ENCODE results near the gene PIEZO1. TPM values are rescaled to one million over a fixed set of nuclear protein-coding genes. Genes with fewer than 3 reads are reported as not detected.

PIEZO1 gene
- total RNA-seq, 4 donors from 2014 or later, result 101 to 364 (median 121) TPM

GRCh38 chr16:88806491-88807111 is 21.6 kb upstream of the PIEZO1 start:
- TF ChIP-seq CTCF (IDR thresholded peaks at IDR 0.05; ENCODE audit: low read depth), result no peak

DNA sequence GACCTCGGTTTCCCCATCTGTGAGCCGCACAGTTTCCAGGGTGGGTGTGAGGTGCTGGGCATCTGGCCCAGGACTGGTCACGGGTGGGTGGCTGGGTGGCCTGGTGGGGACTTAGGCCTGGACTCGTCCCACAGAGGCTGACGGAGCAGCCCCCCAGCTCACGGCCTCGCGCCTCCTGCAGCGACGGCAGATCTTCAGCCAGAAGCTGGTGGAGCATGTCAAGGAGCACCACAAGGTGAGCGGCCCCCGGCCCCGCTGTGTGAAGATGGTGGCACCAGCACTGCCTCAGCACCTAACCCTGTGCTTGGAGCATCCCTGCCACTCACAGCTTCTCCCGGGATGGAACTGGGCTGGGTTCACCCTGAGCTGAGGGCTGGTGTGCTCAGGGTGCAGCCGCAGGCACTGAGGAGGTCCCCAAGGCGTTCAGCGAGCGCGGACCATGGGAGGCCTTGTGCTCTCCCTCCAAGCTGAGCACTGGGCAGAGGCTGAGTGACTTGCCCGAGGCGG is 20.9 kb upstream of the PIEZO1 start:
- TF ChIP-seq CTCF (IDR thresholded peaks at IDR 0.05; ENCODE audit: low read depth), result no peak

DNA sequence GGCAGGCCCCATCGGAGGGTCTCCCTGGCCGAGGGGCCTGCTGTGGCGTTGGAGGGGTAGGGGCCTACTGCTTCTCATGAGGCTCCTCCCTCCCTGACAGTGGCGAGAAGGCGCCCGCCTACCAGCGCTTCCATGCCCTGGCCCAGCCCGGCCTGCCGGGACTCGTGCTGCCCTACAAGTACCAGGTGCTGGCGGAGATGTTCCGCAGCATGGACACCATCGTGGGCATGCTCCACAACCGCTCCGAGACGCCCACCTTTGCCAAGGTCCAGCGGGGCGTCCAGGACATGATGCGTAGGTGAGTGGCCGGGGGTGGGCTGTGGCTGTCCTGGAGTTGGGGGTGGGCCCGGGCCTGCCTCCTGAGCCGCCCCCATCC is 20.3 kb upstream of the PIEZO1 start:
- no peak for TF ChIP-seq CTCF (IDR thresholded peaks at IDR 0.05; ENCODE audit: low read depth)

- TF ChIP-seq CTCF (IDR thresholded peaks at IDR 0.05; ENCODE audit: low read depth), result no peak
Observed at GRCh38 chr16:88804552-88805339, 19.7 kb upstream of the PIEZO1 start.

DNA sequence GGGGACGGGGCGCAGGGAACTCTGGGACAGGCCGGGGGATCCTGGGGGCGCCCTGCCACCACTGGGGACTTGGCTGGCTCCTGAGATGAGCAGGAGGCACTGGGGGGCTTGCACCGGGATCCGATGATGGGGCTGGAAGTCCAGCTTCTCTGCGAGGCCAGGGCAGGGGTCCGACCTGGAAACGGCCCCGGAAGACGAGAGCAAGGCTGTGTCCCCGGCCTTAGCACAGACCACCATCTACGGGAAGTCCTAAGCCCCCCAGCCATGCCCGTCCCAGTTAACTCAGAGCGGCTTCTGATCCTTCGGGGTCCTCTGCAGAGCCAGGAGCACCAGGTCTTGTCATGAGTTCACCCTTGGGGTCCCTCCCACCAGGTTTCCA is 19.1 kb upstream of the PIEZO1 start:
- TF ChIP-seq CTCF (IDR thresholded peaks at IDR 0.05; ENCODE audit: low read depth), result no peak

DNA sequence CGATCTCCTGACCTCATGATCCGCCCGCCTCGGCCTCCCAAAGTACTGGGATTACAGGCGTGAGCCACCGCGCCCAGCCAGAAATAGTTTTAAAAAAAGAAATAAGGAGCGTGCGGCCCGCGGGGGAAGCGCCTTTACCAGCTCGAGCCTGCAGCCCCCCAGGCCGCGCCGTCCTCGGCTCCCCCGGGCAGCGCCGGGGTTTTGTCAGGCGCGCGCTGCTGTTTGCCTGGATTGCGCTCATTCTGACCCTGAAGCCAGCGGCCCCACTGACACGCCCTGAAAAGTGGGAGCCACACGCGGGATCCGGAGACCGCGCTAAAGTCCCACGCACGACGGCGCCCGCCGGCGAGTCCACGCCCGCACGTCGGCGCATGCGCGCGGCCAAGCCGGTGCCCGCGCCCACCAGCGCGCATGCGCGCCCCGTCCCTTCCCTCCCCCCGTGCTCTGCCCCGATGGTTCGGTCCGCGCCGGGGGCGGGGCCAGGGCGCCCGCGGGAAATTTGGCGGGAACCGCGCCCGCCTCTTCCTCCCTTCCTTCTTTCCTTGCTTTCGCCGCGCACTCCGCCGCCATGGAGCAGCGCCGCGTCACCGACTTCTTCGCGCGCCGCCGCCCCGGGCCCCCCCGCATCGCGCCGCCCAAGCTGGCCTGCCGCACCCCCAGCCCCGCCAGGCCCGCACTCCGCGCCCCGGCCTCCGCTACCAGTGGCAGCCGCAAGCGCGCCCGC is 18.4 kb upstream of the PIEZO1 start, which contains the start of gene CDT1:
CDT1 (plus strand) TSS at position 526 of the 724 bp plus-strand sequence; CDS start at position 569, 43 bp downstream.
- no peak for TF ChIP-seq CTCF (IDR thresholded peaks at IDR 0.05; ENCODE audit: low read depth)

DNA sequence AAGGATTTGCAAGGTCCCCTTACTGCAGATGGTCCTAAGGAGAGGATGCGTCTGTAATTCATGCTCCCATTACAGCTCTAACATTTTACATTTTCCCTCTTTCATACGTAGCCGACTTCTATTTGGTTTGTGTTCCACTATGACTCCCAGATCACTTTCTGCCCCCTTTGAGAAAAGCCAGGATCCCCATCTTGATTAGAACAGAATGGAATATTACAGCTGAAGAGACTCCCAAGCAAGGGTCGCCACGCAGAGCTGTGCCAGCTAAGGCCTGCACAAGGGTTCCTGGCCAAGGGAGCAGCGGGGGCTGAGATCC is 15.2 kb upstream of the PIEZO1 start:
- no peak for TF ChIP-seq CTCF (IDR thresholded peaks at IDR 0.05; ENCODE audit: low read depth)

All from subcutaneous adipose tissue (tissue), 4 donors.